Mesothelial cell of epicardium (in vitro differentiated cells): ENCODE data around the gene CALD1. TPM values are rescaled to one million over a fixed set of nuclear protein-coding genes. Genes with fewer than 3 reads are reported as not detected.
"Not testable (repeated sequence)": the region's sequence is repeated elsewhere in the genome, so short reads cannot be mapped to it uniquely, and the experiment has no call there.

Experiments
- DNase-seq, 2 experiments: peaks; one replicate each; pipeline ENCODE4 v3.0.0; 2021; ENCODE audit warnings: low spot score in 2 of 2; ENCODE audit not compliant: unreplicated experiment in 2 of 2
- H3K27ac Mint-ChIP-seq: 2 replicates; pipeline ENCODE4 v1.8.0; 2021; ENCODE audit warnings: mixed read lengths
- H3K27me3 Mint-ChIP-seq: 2 replicates; pipeline ENCODE4 v1.8.0; 2021; ENCODE audit warnings: low read depth, mixed read lengths
- H3K36me3 Mint-ChIP-seq: 2 replicates; pipeline ENCODE4 v1.8.0; 2021; ENCODE audit warnings: mixed read lengths
- H3K4me1 Mint-ChIP-seq: 2 replicates; pipeline ENCODE4 v1.8.0; 2021; ENCODE audit warnings: mixed read lengths
- H3K4me3 Mint-ChIP-seq: 2 replicates; pipeline ENCODE4 v1.8.0; 2021; ENCODE audit warnings: mild to moderate bottlenecking, moderate library complexity, mixed read lengths
- H3K9me3 Mint-ChIP-seq: 2 replicates; pipeline ENCODE4 v1.8.0; 2021; ENCODE audit warnings: mixed read lengths
- total RNA-seq: library from RNA; stranded (reverse); gene quantifications from 3 replicates; pipeline ENCODE4 v1.2.1, GENCODE V29; 2021
- TF ChIP-seq, protein P1 (sequence below): fragments of 200-600 bp; sonication (generic); IDR thresholded peaks from one replicate; pipeline ENCODE4 v1.5.0; 2021; ENCODE audit warnings: antibody characterized with exemption; ENCODE audit not compliant: unreplicated experiment

Gene CALD1
- total RNA-seq, 1 donor from 2014 or later = 191 TPM

DNA sequence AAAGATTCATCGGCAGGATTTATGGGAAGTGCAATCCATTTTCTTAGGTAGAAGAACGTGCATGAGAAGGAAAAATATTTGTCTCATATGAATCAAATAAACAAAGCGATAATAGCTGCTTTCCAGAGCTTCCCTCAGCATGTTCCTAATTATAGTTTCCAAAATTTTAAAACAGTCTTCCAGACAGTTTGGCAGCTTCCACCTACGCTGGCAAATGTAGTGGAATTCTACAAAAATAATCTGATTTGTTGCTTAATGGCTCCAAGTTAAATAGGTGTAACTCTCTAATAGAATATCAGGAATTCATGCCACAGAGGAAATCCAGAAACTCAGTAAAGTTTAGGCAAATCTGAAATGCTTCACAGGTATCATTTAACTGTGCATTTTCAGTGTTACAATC, 183.6 kb downstream of the CALD1 start:
- DNase-seq = no peak
- no peaks in the 10 kb centered on the region for H3K27me3 Mint-ChIP-seq
- H3K27ac Mint-ChIP-seq = peak overlapping the region; percentile 52
- peaks cover 2% of the 10 kb centered on the region for H3K4me1 Mint-ChIP-seq
- H3K4me3 Mint-ChIP-seq = no peak overlapping the region
- H3K36me3 Mint-ChIP-seq = peaks cover 65% of the 10 kb centered on the region
- TF ChIP-seq, protein P1, sequence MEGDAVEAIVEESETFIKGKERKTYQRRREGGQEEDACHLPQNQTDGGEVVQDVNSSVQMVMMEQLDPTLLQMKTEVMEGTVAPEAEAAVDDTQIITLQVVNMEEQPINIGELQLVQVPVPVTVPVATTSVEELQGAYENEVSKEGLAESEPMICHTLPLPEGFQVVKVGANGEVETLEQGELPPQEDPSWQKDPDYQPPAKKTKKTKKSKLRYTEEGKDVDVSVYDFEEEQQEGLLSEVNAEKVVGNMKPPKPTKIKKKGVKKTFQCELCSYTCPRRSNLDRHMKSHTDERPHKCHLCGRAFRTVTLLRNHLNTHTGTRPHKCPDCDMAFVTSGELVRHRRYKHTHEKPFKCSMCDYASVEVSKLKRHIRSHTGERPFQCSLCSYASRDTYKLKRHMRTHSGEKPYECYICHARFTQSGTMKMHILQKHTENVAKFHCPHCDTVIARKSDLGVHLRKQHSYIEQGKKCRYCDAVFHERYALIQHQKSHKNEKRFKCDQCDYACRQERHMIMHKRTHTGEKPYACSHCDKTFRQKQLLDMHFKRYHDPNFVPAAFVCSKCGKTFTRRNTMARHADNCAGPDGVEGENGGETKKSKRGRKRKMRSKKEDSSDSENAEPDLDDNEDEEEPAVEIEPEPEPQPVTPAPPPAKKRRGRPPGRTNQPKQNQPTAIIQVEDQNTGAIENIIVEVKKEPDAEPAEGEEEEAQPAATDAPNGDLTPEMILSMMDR = no peak
- no peaks in the 10 kb centered on the region for H3K9me3 Mint-ChIP-seq

DNA sequence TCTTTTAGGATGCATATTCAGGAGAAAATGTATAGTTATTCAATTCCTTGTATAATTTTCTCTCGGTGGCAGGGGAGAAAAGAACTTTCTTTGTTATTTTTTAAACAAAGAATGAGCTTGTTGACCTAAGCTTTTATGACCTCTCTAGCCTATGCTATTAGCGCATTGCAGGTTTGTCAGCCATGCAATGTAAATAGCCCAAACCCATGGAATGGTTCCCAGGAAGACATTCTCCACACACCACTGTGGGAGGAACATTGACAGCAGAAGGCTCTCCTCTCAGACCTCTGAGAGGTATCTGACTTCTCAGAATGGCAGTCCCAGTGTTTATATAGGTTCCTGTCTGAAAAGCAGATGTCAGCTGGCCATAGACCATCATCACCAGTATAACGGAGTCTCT, 187.3 kb downstream of the CALD1 start:
- Mint-ChIP-seq H3K4me1 (peaks cover 2% of the 10 kb centered on the region), H3K27ac (no peak overlapping the region), H3K4me3 (no peak overlapping the region), H3K9me3 (no peaks in the 10 kb centered on the region), H3K36me3 (peaks cover 60% of the 10 kb centered on the region), H3K27me3 (no peaks in the 10 kb centered on the region)
- DNase-seq = no peak
- TF ChIP-seq, protein P1 = no peak

DNA sequence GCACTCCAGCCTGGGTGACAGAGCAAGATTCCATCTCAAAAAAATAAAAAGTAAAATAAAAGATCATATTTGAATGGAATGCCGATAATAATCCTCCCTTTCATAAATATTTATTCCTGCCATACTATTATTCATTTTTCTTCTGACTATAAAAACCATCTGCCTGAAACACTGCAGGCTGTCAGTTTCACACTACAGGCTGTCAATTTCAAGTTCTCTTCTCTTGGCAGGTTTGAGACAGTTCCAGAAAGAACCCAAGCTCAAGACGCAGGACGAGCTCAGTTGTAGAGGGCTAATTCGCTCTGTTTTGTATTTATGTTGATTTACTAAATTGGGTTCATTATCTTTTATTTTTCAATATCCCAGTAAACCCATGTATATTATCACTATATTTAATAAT, 188.7 kb downstream of the CALD1 start:
- Mint-ChIP-seq H3K27me3 (no peaks in the 10 kb centered on the region), H3K9me3 (peaks cover 6% of the 10 kb centered on the region), H3K4me1 (no peaks in the 10 kb centered on the region), H3K27ac (no peak overlapping the region), H3K36me3 (peaks cover 57% of the 10 kb centered on the region), H3K4me3 (no peak overlapping the region)
- TF ChIP-seq, protein P1 = no peak
- DNase-seq = no peak

DNA sequence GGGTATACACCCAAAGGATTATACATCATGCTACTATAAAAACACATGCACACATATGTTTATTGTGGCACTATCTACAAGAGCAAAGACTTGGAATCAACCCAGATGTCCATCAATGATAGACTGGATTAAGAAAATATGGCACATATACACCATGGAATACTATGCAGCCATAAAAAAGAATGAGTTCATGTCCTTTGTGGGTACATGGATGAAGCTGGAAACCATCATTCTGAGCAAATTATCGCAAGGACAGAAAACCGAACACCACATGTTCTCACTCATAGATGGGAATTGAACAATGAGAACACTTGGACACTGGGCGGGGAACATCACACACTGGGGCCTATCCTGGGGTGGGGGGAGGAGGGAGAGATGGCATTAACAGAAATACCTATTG, 202.2 kb downstream of the CALD1 start:
- H3K27ac Mint-ChIP-seq, DNase-seq, H3K27me3 Mint-ChIP-seq, H3K4me3 Mint-ChIP-seq, H3K36me3 Mint-ChIP-seq: not testable (repeated sequence)
- Mint-ChIP-seq H3K4me1 (peaks cover 11% of the 10 kb centered on the region), H3K9me3 (peaks cover 28% of the 10 kb centered on the region)

DNA sequence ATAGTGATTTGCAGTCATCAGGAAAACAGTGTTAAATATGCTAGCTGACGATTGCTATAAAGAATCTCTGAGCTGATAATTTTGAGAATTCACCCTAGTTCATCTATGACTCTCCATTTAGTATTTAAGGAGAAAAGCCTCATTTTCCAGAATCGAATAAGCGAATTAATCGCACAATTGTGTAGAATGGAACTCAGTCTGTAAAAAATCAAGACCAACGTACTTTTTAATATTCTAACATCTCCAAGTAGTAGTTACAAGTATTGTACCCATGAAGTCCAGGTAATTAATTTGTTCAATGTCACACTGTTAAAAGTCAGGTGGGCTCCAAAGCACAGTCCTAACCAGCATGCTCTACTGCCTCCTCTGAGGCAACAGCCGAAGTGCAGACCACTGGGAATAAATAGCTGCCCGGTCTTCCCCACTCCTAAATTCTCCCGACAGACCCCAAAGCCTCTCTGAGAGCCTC, 206.5 kb downstream of the CALD1 start:
- H3K4me3 Mint-ChIP-seq = peak overlapping the region; percentile 94
- H3K4me1 Mint-ChIP-seq = peaks cover 27% of the 10 kb centered on the region
- H3K27me3 Mint-ChIP-seq = no peaks in the 10 kb centered on the region
- peak overlapping the region; percentile 97 for H3K27ac Mint-ChIP-seq
- H3K9me3 Mint-ChIP-seq = no peaks in the 10 kb centered on the region
- TF ChIP-seq, protein P1 = no peak
- H3K36me3 Mint-ChIP-seq = peaks cover 8% of the 10 kb centered on the region
- DNase-seq = no peak

DNA sequence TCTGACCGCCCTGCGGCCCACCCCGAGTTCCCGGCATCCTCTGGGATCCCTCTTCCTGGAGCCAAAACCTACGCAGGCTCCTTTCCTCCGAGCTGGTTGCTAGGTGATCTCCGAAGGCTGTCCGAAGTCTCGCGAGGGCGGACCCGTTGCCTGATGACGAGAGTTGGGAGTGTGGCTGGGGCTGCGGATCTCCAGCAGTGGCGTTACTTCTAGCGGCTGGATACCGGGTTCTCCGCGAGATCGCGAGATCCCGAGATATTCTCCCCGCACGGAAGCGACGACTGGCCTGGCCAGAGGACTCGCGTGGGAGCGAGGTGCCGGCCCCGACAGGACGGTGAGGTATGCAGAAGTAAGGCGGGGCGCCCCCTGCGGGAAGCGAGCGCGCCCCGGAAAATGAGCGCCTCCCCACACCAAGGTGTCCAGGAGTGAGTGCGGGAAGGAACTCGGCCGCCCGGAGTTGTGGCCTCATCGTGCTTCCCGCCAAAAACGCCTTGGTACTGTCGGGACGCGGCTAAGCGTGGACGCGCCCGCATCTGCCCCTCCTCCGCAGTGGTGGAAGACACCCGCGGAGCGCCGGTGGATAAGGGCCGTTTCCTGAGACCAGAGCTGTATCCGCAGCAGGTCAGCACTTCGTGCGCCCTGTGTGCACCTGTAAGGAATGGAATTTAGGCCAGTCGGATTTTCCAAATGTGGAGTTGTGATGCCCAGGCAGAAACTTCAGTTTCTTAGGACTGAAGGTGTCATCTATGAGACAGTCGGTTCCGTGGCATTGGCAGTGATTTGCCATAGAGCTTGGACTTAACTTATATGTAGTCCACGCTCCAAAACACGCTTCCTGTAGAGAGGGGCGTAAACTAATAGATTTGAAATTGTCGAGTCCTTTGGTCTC, 207.2 kb downstream of the CALD1 start, which contains the start of gene AGBL3:
Gene AGBL3, plus strand, starts transcription at position 146 of the 889 bp plus-strand sequence. CDS start 1,426 bp downstream, outside the sequence.
- H3K4me3 Mint-ChIP-seq = peak within 1 kb of the TSS; percentile 94
- peak within 1 kb of the TSS; percentile 97 for H3K27ac Mint-ChIP-seq
- TF ChIP-seq, protein P1 = peak; percentile 42

More for the DNA sequence above, 207.2 kb downstream of the CALD1 start, which contains the start of gene AGBL3:
- peaks cover 34% of the 10 kb centered on the region for H3K4me1 Mint-ChIP-seq
- peak; percentile 83 to 90 for DNase-seq
- H3K9me3 Mint-ChIP-seq = no peaks in the 10 kb centered on the region
- peaks cover 10% of the 10 kb centered on the region for H3K36me3 Mint-ChIP-seq
- H3K27me3 Mint-ChIP-seq = no peaks in the 10 kb centered on the region
